HAP-1 (cell line): ENCODE data around the gene ZBTB20.

Source experiments
- DNase-seq, 2 experiments: peaks; one replicate each; pipeline ENCODE4 v3.0.0-alpha.2; 2016 to 2020; ENCODE audit warnings: low spot score in 2 of 2
- H3K27me3 ChIP-seq: fragments of 250-450 bp; sonication (Bioruptor Pico); 2 replicates; pipeline ENCODE4 v1.5.1; 2020; ENCODE audit warnings: low read depth, mild to moderate bottlenecking, moderate library complexity
- H3K36me3 ChIP-seq: fragments of 250-450 bp; sonication (Bioruptor Pico); replicated peaks from 2 replicates; pipeline ENCODE4 v1.5.1; 2020; ENCODE audit warnings: mild to moderate bottlenecking
- H3K4me1 ChIP-seq: fragments of 250-450 bp; sonication (Bioruptor Pico); 2 replicates; pipeline ENCODE4 v1.5.1; 2020; ENCODE audit warnings: mild to moderate bottlenecking
- H3K4me3 ChIP-seq: fragments of 250-450 bp; sonication (Bioruptor Pico); 2 replicates; pipeline ENCODE4 v1.5.1; 2020; ENCODE audit warnings: mild to moderate bottlenecking, moderate library complexity
- H3K9me3 ChIP-seq: fragments of 250-450 bp; sonication (Bioruptor Pico); 2 replicates; pipeline ENCODE4 v1.5.1; 2020; ENCODE audit warnings: mild to moderate bottlenecking, moderate library complexity
- in situ Hi-C: fragments of 300-500 bp; cut with MboI; formaldehyde crosslinking; loops from 3 replicates; pipeline ENCODE4 v1.14.3; 2020; ENCODE audit warnings: low sequenced_read_pairs, inconsistent platforms, mixed read lengths

The ZBTB20 gene

DNA sequence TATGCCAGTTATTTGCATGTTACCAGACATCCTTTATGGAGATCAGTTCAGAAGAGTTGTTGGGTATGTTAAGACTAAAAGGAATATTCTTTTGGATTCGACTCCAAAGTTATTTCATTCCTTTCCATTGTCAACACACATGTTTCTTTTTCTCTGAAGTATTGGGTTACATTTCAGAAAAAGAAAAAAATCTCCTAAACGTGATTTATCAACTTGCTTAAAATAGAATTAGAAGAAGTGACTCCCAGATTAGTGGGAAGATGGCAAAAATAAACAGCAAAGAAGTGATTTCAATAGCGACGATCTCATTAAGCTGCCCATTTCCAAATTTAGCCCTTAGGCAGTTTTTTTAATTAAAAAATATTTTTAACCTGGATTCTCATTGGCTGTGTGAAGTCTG, 767.8 kb downstream of the ZBTB20 start:
- no peaks in the 10 kb centered on the region for H3K27me3 ChIP-seq
- H3K9me3 ChIP-seq = no peaks in the 10 kb centered on the region
- H3K4me1 ChIP-seq = peaks cover 62% of the 10 kb centered on the region
- no peaks in the 10 kb centered on the region; the same call in 1 of the 2 replicates for H3K36me3 ChIP-seq
- no peak overlapping the region for H3K4me3 ChIP-seq
- in situ Hi-C loops = no loop called here
- DNase-seq = no peak

DNA sequence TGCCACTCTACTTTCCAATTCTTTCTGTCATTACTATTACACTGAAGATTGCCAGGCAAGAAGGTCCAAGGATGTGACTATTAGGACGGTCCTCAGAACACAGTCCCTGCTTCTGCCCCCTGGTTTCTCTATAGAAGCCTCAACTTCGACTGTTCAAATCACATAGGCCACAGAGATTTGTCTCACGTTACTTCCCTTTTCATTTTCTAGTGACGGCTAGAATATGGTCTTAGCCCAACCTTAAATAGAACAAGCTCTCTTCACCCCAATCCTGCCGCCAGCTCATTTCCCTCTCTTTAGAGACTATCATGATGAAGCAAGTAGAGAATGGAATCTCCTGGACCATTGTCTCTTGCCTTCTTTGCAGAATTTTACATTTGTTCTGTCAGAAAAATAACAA, 768.3 kb downstream of the ZBTB20 start:
- Histone ChIP-seq H3K9me3 (no peaks in the 10 kb centered on the region), H3K36me3 (no peaks in the 10 kb centered on the region; the same call in 1 of the 2 replicates), H3K4me3 (no peak overlapping the region), H3K27me3 (no peaks in the 10 kb centered on the region), H3K4me1 (peaks cover 59% of the 10 kb centered on the region)
- in situ Hi-C loops = no loop called here
- no peak for DNase-seq

DNA sequence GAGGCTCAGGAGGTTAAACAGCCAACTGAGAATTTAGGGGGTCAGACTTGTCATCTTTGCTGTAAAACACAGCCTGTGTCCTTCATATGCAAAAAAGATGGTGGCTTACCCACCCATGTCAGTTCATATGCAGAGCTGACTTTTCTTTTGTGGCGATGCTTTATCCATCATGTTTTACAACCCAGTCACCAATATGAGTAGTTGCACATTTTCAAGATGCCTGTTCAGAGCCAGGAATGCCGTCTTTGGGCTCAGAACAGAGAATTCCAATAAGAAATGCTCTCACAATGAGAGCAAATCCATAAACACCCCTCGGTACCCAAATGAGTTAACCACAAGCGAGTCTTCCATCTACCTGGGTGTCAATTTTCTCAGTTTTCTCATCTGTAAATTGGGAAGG, 769.7 kb downstream of the ZBTB20 start:
- in situ Hi-C loops = no loop called here
- no peak overlapping the region for H3K4me3 ChIP-seq
- no peaks in the 10 kb centered on the region for H3K27me3 ChIP-seq
- peaks cover 54% of the 10 kb centered on the region for H3K4me1 ChIP-seq
- H3K36me3 ChIP-seq = no peaks in the 10 kb centered on the region; the same call in 1 of the 2 replicates
- DNase-seq = peak; percentile 70 to 96
- no peaks in the 10 kb centered on the region for H3K9me3 ChIP-seq

DNA sequence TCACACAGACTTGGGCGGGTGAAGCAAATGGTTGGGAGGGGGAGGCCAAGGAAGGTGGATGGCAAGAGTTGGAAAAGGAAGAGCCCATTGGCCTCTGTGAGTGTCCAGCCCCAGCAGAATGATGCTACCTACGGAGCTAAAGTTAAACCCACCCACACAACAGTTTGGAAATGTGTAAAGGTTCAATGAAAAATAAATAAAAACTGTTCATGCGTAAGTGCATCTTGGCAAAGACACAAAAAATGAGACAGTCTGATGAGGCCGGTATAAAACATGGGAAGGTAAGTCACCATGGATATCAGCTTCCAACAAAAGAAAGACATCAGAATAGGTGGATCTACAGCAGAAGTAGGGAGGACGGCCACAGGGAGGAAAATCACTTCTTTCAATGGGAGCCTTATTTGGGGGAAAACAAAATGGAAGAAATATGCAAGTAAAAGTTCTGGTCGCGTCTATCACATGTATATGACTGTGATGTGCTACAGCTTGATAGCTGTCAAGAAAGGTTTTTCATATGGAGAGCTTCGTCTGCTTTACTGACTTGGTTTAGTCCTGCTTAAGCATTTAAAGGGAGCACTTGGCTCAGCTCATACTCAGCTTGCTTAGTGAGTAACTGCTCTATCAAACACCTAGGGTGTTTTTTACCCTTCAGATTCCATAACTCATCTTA, 770.4 kb downstream of the ZBTB20 start:
- no peaks in the 10 kb centered on the region; the same call in 1 of the 2 replicates for H3K36me3 ChIP-seq
- H3K4me3 ChIP-seq = no peak overlapping the region
- no peak for DNase-seq
- in situ Hi-C loops = no loop called here
- no peaks in the 10 kb centered on the region for H3K9me3 ChIP-seq
- no peaks in the 10 kb centered on the region for H3K27me3 ChIP-seq
- H3K4me1 ChIP-seq = peaks cover 54% of the 10 kb centered on the region

DNA sequence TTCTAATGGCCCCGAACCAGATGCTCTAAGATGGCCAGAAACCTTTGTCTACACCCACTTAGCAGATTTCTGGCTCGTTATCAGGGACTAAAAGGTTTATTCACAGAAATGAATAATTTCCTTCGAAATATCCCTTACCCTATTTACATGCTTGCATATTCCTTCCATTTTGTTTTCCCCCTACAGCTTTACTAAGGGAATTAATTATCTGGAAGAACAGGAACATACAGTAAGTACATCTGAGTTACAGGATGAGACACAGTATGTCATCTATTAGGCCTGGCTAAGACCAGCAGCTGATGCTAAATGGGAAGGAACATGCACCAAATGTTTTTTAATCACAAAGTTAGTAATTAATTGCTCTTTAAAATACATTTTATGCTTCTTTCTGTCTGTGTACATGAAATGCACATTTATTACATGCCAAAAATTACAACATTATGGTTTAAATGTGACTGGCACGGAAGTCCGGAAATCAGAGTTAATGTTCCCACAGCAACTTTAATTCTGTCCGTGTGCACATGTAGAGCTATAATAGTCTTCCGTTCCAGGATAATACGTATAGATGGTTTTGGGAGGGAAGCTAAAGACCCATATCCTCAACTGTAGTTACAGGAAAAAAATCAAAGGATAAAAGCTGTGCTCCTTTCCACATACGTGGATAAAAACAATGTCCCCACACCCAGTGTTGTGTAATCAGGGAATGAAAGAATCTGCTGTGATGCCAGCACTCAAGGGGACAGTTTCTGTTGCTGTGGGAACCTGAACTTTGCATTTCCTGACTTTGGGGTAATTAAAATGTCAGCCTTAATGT, 771.3 kb downstream of the ZBTB20 start:
- Histone ChIP-seq H3K27me3 (no peaks in the 10 kb centered on the region), H3K9me3 (no peaks in the 10 kb centered on the region), H3K4me1 (peaks cover 54% of the 10 kb centered on the region), H3K4me3 (no peak overlapping the region), H3K36me3 (no peaks in the 10 kb centered on the region; the same call in 1 of the 2 replicates)
- in situ Hi-C loops = no loop called here
- no peak for DNase-seq

DNA sequence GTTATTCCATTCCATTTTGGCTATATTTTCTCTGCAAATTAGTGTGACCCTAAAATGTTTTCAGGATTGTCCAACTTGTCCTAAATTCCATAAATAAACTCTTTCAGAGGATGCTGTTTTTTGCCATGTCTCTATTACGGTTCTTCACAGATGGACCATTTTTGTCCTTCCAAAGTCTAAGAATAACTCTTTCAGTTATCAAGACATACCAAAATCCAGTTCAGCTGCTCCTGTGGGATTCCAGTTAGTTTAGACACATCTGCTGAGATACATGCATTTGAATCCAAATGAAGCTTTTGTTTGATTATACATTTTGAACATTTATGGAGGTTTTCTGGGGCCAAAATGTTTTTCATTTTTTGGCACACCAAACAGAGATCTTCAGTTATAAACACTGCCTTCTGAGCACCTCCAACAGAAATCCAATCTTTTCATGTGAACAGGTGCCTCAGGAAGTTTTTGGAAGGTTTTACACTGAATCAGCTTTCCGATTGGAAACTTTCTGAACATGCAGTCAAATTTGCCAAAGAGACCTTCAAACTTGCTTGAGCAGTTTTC, 772.6 kb downstream of the ZBTB20 start:
- H3K4me3 ChIP-seq = no peak overlapping the region
- in situ Hi-C loops = loop anchor here (25.0 kb wide), 1 partner anchor 713 kb away; no protein-coding TSS in a partner anchor
- no peak for DNase-seq

DNA sequence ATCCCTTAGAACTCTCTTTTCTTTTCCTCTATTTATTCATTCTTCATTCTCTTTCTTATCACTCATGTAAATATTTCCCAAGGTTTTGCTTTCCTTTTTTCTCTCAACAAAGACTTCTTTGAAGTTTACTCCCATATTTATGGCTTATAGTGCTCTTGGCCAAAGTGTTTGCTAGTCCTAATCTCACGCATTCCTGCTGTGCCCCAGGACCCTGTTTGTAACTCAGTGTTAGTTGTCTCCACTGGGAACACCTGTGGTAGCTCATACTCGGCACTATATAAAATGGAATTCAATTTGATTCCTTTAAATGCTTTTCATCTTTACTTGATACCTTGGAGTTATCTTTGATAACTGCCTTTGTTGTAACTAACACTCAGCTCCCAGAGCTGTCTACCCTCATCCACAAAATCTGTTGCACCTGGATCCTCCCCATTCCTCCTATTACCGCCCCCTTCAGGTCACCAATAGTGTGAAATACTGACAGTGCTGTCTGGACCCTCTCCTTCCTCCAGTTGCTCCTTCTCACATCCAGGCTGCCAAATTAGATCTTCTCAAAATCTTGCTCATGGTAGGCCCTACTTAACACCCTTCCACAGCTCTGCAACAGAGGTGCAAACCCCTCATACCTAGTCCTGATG, 776.4 kb downstream of the ZBTB20 start:
- DNase-seq = no peak
- in situ Hi-C loops = loop anchor here (25.0 kb wide), 1 partner anchor 717 kb away; no protein-coding TSS in a partner anchor
- H3K4me3 ChIP-seq = no peak overlapping the region

More for the DNA sequence above, 772.6 kb downstream of the ZBTB20 start:
- H3K27me3 ChIP-seq = no peaks in the 10 kb centered on the region
- peaks cover 44% of the 10 kb centered on the region for H3K4me1 ChIP-seq
- no peaks in the 10 kb centered on the region for H3K36me3 ChIP-seq
- no peaks in the 10 kb centered on the region for H3K9me3 ChIP-seq

DNA sequence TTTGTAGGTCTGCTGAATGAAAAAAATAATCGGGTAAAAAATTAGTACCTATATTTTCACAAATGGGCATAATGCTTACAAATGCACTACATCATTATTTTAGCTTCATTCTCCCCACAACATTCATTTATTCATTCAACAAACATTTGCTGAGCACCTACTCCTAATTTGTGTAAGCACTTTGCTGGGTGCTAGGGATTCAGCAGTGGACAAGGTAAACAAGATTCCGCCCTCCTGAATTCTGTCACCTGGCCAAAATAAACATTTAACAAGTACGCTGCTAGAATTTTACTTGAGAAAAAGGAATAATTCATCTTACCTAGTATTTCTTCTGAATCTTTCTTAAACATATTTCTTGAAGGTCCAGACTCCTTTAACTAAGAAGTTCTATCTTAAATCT, 781.2 kb downstream of the ZBTB20 start:
- H3K4me1 ChIP-seq = peaks cover 11% of the 10 kb centered on the region
- H3K9me3 ChIP-seq = no peaks in the 10 kb centered on the region
- in situ Hi-C loops = loop anchor here (25.0 kb wide), 1 partner anchor 721 kb away; no protein-coding TSS in a partner anchor
- 0 out of 2 replicates have a peak, but pooled peaks cover 3% of the 10 kb centered on the region for H3K36me3 ChIP-seq
- no peak overlapping the region for H3K4me3 ChIP-seq
- H3K27me3 ChIP-seq = no peaks in the 10 kb centered on the region
- no peak for DNase-seq

More for the DNA sequence above, 776.4 kb downstream of the ZBTB20 start:
- Histone ChIP-seq H3K4me1 (peaks cover 11% of the 10 kb centered on the region), H3K9me3 (no peaks in the 10 kb centered on the region), H3K36me3 (no peaks in the 10 kb centered on the region), H3K27me3 (no peaks in the 10 kb centered on the region)

DNA sequence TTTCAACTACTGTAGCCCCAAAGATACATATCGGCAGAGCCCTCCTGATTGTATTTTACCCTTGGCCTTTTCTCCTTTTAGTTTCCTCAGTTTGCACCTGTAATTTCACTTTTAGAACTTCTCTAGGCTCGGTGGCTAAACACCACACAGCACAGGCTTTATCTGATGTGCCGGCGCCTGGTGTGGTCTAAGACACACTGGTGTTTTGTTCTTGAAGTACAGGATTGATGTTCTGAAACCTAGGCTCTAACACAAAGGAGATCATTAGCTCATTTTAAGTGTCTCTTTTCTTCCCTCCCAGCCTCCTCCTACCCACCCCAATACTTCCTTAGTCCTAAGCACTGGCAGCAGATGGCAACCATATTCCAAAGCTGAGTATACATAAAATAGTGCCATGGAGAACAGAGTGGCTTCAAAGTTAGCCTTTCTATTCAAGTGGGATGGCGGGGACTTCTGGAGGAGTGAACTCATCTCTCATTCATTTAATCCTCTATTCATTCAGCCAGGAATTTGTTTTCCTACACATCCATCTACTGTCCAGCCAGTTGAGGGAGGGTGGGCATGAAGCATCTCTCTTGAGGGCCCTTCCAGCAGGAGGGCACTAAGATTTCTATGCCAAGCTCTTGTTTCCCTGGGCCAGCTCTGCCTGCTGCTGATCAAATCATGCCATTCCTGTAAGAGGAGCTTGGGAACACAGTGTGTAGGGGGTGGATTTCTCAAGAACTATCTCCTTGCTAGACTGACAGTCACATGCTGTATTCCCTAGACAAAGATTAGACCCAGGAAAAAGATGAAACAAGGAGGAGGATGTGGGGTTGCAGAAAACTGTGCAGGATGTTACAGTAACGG, 782.1 kb downstream of the ZBTB20 start:
- 0 out of 2 replicates have a peak, but pooled peaks cover 3% of the 10 kb centered on the region for H3K36me3 ChIP-seq
- H3K4me1 ChIP-seq = peaks cover 11% of the 10 kb centered on the region
- DNase-seq = no peak
- H3K4me3 ChIP-seq = no peak overlapping the region
- in situ Hi-C loops = loop anchor here (25.0 kb wide), 1 partner anchor 722 kb away; no protein-coding TSS in a partner anchor
- no peaks in the 10 kb centered on the region for H3K9me3 ChIP-seq
- H3K27me3 ChIP-seq = no peaks in the 10 kb centered on the region

DNA sequence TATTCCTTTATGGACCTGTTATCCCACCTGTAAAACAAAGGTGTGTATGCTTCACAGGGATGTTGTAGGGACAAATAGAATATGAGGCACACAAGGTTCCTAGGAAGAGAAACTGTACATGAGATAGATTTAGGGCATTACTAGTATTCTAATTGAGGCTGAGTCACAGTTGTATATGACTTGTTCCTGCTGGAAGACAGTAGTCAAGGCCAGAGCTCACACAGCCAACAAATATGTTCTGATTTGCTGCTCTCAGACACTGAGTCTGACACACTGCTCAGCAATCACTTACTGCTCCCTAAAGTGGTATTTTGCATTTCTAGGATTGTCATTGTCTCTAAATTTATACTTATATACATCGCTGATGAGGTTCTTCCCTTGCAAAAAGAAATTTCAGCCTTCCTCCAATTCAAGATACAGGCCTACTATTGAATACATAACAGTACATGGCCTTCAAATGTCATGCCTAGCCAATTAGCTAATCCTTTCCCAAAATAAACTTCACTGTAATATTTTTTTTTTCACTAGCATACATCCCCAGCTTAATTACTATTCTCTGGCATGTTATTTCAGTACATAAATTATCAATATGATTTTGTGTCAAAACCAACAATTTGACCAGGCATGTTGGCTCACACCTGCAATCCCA, 783.4 kb downstream of the ZBTB20 start:
- in situ Hi-C loops = loop anchor here (25.0 kb wide), 1 partner anchor 724 kb away; no protein-coding TSS in a partner anchor
- no peak for DNase-seq
- Histone ChIP-seq H3K4me3 (no peak overlapping the region), H3K36me3 (0 out of 2 replicates have a peak, but pooled peaks cover 3% of the 10 kb centered on the region), H3K27me3 (no peaks in the 10 kb centered on the region), H3K9me3 (no peaks in the 10 kb centered on the region), H3K4me1 (peaks cover 16% of the 10 kb centered on the region)

DNA sequence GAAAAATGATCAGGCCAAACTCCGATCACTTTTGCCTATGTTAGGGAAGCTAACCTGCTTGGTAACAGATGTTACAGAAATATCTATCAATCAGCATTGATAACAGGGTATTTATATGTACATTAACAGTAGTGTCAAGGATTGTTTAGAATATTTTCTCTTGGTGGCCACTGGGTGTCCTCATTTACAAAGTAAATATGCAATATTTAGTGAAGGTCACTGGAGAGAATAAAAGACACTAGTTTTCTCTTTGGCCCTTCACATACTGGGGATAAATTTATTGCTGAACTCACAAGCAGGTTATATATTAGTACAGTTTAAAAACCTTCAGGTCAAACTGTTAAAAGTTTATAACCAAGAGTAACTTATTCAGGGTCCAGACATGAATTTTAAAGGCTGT, 784.3 kb downstream of the ZBTB20 start:
- H3K27me3 ChIP-seq = no peaks in the 10 kb centered on the region
- H3K4me3 ChIP-seq = no peak overlapping the region
- 0 out of 2 replicates have a peak, but pooled peaks cover 3% of the 10 kb centered on the region for H3K36me3 ChIP-seq
- peaks cover 15% of the 10 kb centered on the region for H3K4me1 ChIP-seq
- no peaks in the 10 kb centered on the region for H3K9me3 ChIP-seq
- in situ Hi-C loops = loop anchor here (25.0 kb wide), 1 partner anchor 724 kb away; no protein-coding TSS in a partner anchor
- peak in 1 of 2 experiments; percentile 79 for DNase-seq

DNA sequence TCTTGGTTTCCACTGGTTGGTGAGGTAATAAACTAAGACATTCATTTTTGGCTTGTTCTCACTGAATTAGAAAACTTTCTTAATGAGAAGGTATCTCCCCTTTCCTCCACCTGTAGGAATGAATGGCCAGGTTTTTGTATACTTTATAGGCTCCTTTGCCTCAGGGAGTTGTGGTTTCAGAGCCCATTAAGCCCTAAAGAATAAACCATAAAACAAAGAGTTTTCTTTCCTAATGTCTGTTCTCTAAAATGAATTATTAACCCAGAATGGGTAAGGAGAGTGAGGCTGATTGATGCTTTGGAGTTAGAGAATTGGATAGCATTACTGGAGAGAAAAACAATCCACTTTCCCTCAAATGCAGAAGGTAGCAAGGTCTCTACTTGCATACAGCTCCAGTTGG, 785.7 kb downstream of the ZBTB20 start:
- H3K27me3 ChIP-seq = no peaks in the 10 kb centered on the region
- in situ Hi-C loops = loop anchor here (25.0 kb wide), 1 partner anchor 726 kb away; no protein-coding TSS in a partner anchor
- H3K36me3 ChIP-seq = 0 out of 2 replicates have a peak, but pooled peaks cover 3% of the 10 kb centered on the region
- no peak for DNase-seq
- peaks cover 11% of the 10 kb centered on the region for H3K4me1 ChIP-seq
- H3K9me3 ChIP-seq = no peaks in the 10 kb centered on the region
- H3K4me3 ChIP-seq = no peak overlapping the region
